ENCODE measurements around the gene DSG1. TPM values are rescaled to one million over a fixed set of nuclear protein-coding genes. Genes with fewer than 3 reads are reported as not detected.

DSG1 gene
- total and polyA plus RNA-seq, 2 of the 13 experiments (the other 11 are each of a cell fraction or from before 2014, with no cell fraction given): 0.04 TPM; not detected in 1

DNA sequence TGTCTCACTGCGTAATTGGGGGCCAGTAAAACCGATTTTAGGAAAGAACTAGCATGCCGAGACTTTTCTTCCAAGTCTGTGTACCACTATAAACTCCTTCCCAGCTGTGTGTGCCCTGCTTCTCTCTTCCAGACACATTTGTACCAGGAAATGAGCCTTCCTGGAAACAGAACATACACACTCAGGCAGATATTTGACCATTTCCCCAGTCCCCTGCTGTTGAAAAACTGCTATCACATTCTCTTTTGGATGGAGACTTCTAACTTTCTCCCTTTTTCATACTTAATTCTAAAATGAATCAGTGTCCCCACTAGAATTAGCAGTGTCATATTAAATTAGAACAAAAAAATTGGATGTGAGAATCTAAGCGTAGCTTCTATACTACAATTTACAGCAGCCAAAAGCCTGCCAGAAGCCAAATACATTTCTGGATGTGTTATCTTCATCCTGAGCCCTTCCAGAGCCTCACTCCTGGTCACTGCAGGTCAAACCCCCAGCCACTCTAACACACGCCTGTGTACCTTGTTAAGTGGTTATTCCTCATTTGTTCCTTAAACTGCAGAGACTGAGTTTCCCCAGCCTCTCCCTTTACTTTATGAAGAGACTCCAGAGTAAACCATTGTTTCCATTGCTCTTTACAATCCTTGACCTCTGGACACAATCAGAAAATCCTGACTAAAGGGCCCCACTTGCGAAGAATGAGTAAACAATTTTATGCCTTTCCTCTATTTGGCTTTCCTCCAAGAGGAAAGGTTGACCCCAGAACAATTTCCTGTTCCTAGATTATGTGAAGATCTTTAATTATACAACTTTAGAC lies 79.0 kb downstream of the DSG1 start (continued):
- TF ChIP-seq, protein P1, sequence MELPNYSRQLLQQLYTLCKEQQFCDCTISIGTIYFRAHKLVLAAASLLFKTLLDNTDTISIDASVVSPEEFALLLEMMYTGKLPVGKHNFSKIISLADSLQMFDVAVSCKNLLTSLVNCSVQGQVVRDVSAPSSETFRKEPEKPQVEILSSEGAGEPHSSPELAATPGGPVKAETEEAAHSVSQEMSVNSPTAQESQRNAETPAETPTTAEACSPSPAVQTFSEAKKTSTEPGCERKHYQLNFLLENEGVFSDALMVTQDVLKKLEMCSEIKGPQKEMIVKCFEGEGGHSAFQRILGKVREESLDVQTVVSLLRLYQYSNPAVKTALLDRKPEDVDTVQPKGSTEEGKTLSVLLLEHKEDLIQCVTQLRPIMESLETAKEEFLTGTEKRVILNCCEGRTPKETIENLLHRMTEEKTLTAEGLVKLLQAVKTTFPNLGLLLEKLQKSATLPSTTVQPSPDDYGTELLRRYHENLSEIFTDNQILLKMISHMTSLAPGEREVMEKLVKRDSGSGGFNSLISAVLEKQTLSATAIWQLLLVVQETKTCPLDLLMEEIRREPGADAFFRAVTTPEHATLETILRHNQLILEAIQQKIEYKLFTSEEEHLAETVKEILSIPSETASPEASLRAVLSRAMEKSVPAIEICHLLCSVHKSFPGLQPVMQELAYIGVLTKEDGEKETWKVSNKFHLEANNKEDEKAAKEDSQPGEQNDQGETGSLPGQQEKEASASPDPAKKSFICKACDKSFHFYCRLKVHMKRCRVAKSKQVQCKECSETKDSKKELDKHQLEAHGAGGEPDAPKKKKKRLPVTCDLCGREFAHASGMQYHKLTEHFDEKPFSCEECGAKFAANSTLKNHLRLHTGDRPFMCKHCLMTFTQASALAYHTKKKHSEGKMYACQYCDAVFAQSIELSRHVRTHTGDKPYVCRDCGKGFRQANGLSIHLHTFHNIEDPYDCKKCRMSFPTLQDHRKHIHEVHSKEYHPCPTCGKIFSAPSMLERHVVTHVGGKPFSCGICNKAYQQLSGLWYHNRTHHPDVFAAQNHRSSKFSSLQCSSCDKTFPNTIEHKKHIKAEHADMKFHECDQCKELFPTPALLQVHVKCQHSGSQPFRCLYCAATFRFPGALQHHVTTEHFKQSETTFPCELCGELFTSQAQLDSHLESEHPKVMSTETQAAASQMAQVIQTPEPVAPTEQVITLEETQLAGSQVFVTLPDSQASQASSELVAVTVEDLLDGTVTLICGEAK (IDR thresholded peaks at IDR 0.05): no peak
- TF ChIP-seq, protein P1 (CRISPR knock-in tag; IDR thresholded peaks at IDR 0.05): no peak
- TF ChIP-seq, protein P2, sequence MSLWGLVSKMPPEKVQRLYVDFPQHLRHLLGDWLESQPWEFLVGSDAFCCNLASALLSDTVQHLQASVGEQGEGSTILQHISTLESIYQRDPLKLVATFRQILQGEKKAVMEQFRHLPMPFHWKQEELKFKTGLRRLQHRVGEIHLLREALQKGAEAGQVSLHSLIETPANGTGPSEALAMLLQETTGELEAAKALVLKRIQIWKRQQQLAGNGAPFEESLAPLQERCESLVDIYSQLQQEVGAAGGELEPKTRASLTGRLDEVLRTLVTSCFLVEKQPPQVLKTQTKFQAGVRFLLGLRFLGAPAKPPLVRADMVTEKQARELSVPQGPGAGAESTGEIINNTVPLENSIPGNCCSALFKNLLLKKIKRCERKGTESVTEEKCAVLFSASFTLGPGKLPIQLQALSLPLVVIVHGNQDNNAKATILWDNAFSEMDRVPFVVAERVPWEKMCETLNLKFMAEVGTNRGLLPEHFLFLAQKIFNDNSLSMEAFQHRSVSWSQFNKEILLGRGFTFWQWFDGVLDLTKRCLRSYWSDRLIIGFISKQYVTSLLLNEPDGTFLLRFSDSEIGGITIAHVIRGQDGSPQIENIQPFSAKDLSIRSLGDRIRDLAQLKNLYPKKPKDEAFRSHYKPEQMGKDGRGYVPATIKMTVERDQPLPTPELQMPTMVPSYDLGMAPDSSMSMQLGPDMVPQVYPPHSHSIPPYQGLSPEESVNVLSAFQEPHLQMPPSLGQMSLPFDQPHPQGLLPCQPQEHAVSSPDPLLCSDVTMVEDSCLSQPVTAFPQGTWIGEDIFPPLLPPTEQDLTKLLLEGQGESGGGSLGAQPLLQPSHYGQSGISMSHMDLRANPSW (CRISPR knock-in tag; IDR thresholded peaks at IDR 0.05; ENCODE audit: borderline replicate concordance): no peak
- TF ChIP-seq ZC3H4 (CRISPR knock-in tag; IDR thresholded peaks at IDR 0.05; ENCODE audit: borderline replicate concordance): no peak
- no peak for TF ChIP-seq NFE2 (CRISPR knock-in tag; IDR thresholded peaks at IDR 0.05)
- TF ChIP-seq RFXAP (CRISPR knock-in tag; IDR thresholded peaks at IDR 0.05; ENCODE audit: borderline replicate concordance): no peak
- TF ChIP-seq TP53 (CRISPR knock-in tag; conservative IDR thresholded peaks at IDR 0.05): no peak
- TF ChIP-seq MIXL1 (CRISPR knock-in tag; IDR thresholded peaks at IDR 0.05): 0 out of 2 replicates have a peak, but pooled peaks have one; percentile 45
- no peak for TF ChIP-seq ZFP36L2 (CRISPR knock-in tag; IDR thresholded peaks at IDR 0.05)
- TF ChIP-seq, protein P3, sequence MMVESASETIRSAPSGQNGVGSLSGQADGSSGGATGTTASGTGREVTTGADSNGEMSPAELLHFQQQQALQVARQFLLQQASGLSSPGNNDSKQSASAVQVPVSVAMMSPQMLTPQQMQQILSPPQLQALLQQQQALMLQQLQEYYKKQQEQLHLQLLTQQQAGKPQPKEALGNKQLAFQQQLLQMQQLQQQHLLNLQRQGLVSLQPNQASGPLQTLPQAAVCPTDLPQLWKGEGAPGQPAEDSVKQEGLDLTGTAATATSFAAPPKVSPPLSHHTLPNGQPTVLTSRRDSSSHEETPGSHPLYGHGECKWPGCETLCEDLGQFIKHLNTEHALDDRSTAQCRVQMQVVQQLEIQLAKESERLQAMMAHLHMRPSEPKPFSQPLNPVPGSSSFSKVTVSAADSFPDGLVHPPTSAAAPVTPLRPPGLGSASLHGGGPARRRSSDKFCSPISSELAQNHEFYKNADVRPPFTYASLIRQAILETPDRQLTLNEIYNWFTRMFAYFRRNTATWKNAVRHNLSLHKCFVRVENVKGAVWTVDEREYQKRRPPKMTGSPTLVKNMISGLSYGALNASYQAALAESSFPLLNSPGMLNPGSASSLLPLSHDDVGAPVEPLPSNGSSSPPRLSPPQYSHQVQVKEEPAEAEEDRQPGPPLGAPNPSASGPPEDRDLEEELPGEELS (CRISPR knock-in tag; IDR thresholded peaks at IDR 0.05): peak; percentile 94
- peak; percentile 62; the same call in 1 of the 2 replicates for TF ChIP-seq ZMAT3 (CRISPR knock-in tag; conservative IDR thresholded peaks at IDR 0.05)
- TF ChIP-seq DR1 (CRISPR knock-in tag; IDR thresholded peaks at IDR 0.05): no peak
- TF ChIP-seq RFX1 (IDR thresholded peaks at IDR 0.05): no peak
- TF ChIP-seq, protein P4, sequence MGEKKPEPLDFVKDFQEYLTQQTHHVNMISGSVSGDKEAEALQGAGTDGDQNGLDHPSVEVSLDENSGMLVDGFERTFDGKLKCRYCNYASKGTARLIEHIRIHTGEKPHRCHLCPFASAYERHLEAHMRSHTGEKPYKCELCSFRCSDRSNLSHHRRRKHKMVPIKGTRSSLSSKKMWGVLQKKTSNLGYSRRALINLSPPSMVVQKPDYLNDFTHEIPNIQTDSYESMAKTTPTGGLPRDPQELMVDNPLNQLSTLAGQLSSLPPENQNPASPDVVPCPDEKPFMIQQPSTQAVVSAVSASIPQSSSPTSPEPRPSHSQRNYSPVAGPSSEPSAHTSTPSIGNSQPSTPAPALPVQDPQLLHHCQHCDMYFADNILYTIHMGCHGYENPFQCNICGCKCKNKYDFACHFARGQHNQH (CRISPR knock-in tag; IDR thresholded peaks at IDR 0.05): no peak
- 0 out of 2 replicates have a peak, but pooled peaks have one; percentile 59 for TF ChIP-seq ZFP1 (CRISPR knock-in tag; IDR thresholded peaks at IDR 0.05)
